HL-60 (cell line): Measurements from ENCODE around the gene TOX4.
A peak's percentile ranks its signal among the peaks of the same experiment; 100 is the strongest.
"Not testable (repeated sequence)": the region's sequence is repeated elsewhere in the genome, so short reads cannot be mapped to it uniquely, and the experiment has no call there.

Source experiments
- DNase-seq, 2 experiments: peaks; one replicate each; pipeline ENCODE4 v3.0.0-alpha.2; 2010 to 2020; ENCODE audit warnings: low read depth in 1 of 2, low spot score in 1 of 2
- H3K27ac ChIP-seq: fragments of 250-450 bp; sonication (Bioruptor Pico); replicated peaks from 2 replicates; pipeline ENCODE4 v1.5.1; 2020; ENCODE audit warnings: mild to moderate bottlenecking, moderate library complexity
- H3K27me3 ChIP-seq: fragments of 250-450 bp; sonication (Bioruptor Pico); 2 replicates; pipeline ENCODE4 v1.5.1; 2021; ENCODE audit warnings: mild to moderate bottlenecking, moderate library complexity; ENCODE audit not compliant: insufficient read depth, poor library complexity, severe bottlenecking
- H3K4me3 ChIP-seq: replicated peaks from 2 replicates; pipeline ENCODE4 v1.5.1; 2011; ENCODE audit warnings: mild to moderate bottlenecking, control low read depth, low read length; ENCODE audit not compliant: insufficient read depth
- CTCF ChIP-seq: IDR thresholded peaks from one replicate; pipeline ENCODE4 v1.5.1; 2011; ENCODE audit warnings: low read length, control low read depth, inconsistent platforms; ENCODE audit not compliant: insufficient read depth
- GABPA ChIP-seq: IDR thresholded peaks from 2 replicates; pipeline ENCODE4 v1.6.1; 2012; ENCODE audit warnings: low read depth
- POLR2AphosphoS5 ChIP-seq: IDR thresholded peaks from 2 replicates; pipeline ENCODE4 v1.6.1; 2012; ENCODE audit warnings: low read depth
- REST ChIP-seq: IDR thresholded peaks from 2 replicates; pipeline ENCODE4 v1.6.1; 2012; ENCODE audit warnings: low read depth; ENCODE audit not compliant: insufficient replicate concordance
- SPI1 ChIP-seq: IDR thresholded peaks from 2 replicates; pipeline ENCODE4 v1.6.1; 2012; ENCODE audit warnings: low read depth, mild to moderate bottlenecking, borderline replicate concordance

The TOX4 gene

GRCh38 chr14:21436567-21437062 lies 40.4 kb upstream of the TOX4 start:
- DNase-seq = no peak
- TF ChIP-seq POLR2AphosphoS5 = no peak
- TF ChIP-seq SPI1 = peak; percentile 47; the same call in 1 of the 2 replicates
- no peak for TF ChIP-seq CTCF
- TF ChIP-seq REST = no peak
- TF ChIP-seq GABPA = no peak
- peak overlapping the region; percentile 98 for H3K4me3 ChIP-seq
- H3K27ac ChIP-seq = peak overlapping the region; percentile 66
- no peaks in the 10 kb centered on the region for H3K27me3 ChIP-seq

GRCh38 chr14:21437063-21437901 lies 39.7 kb upstream of the TOX4 start:
- H3K27ac ChIP-seq = peak overlapping the region; percentile 66
- peak overlapping the region; percentile 98 for H3K4me3 ChIP-seq
- peak; percentile 93 to 99 for DNase-seq
- TF ChIP-seq POLR2AphosphoS5 (peak; percentile 95), REST (no peak), SPI1 (no peak), GABPA (peak; percentile 31; the same call in 1 of the 2 replicates), CTCF (no peak)
- H3K27me3 ChIP-seq = no peaks in the 10 kb centered on the region

GRCh38 chr14:21440859-21441258 lies 36.1 kb upstream of the TOX4 start:
- TF ChIP-seq REST (no peak), POLR2AphosphoS5 (no peak), GABPA (no peak), SPI1 (peak; percentile 59; the same call in 1 of the 2 replicates)
- Histone ChIP-seq H3K27ac (no peak overlapping the region), H3K27me3 (no peaks in the 10 kb centered on the region), H3K4me3 (no peak overlapping the region)
- DNase-seq = peak in 1 of 2 experiments; percentile 59

GRCh38 chr14:21442657-21443056 lies 34.3 kb upstream of the TOX4 start:
- H3K4me3 ChIP-seq, DNase-seq, H3K27ac ChIP-seq, H3K27me3 ChIP-seq: not testable (repeated sequence)
